ENCODE results near the gene PIK3R1.

The PIK3R1 gene

DNA sequence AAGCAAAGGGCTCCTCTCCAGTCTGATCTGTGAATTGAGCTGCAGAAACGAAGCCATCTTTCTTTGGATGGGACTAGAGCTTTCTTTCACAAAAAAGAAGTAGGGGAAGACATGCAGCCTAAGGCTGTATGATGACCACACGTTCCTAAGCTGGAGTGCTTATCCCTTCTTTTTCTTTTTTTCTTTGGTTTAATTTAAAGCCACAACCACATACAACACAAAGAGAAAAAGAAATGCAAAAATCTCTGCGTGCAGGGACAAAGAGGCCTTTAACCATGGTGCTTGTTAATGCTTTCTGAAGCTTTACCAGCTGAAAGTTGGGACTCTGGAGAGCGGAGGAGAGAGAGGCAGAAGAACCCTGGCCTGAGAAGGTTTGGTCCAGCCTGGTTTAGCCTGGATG is 82.1 kb downstream of the PIK3R1 start:
- no peak for DNase-seq (ENCODE audit: low spot score)
- TF ChIP-seq, protein P1, sequence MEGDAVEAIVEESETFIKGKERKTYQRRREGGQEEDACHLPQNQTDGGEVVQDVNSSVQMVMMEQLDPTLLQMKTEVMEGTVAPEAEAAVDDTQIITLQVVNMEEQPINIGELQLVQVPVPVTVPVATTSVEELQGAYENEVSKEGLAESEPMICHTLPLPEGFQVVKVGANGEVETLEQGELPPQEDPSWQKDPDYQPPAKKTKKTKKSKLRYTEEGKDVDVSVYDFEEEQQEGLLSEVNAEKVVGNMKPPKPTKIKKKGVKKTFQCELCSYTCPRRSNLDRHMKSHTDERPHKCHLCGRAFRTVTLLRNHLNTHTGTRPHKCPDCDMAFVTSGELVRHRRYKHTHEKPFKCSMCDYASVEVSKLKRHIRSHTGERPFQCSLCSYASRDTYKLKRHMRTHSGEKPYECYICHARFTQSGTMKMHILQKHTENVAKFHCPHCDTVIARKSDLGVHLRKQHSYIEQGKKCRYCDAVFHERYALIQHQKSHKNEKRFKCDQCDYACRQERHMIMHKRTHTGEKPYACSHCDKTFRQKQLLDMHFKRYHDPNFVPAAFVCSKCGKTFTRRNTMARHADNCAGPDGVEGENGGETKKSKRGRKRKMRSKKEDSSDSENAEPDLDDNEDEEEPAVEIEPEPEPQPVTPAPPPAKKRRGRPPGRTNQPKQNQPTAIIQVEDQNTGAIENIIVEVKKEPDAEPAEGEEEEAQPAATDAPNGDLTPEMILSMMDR (IDR thresholded peaks at IDR 0.05; ENCODE audit: extremely low read depth, insufficient read depth, missing control alignments), result no peak
- in situ Hi-C loops (cut with MboI; ENCODE audit: low pct_unique_long_range_greater_than_20kb, low sequenced_read_pairs, unreplicated experiment), result loop anchor here (25.0 kb wide), 1 partner anchor 415 kb away; no protein-coding TSS in a partner anchor

DNA sequence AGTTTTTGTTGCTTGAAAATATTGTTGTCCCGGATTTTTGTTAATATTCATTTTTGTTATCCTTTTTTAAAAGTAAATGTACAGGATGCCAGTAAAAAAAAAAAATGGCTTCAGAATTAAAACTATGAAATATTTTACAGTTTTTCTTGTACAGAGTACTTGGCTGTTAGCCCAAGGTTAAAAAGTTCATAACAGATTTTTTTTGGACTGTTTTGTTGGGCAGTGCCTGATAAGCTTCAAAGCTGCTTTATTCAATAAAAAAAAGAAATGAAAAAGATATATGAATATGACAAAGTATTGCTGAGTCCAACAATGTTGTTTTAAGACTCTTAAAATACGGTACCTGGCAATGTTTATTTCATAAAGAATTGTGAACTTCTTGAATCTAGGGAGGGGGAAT is 82.9 kb downstream of the PIK3R1 start:
- in situ Hi-C loops (cut with MboI; ENCODE audit: low pct_unique_long_range_greater_than_20kb, low sequenced_read_pairs, unreplicated experiment), result loop anchor here (25.0 kb wide), 1 partner anchor 414 kb away; no protein-coding TSS in a partner anchor
- TF ChIP-seq, protein P1 (IDR thresholded peaks at IDR 0.05; ENCODE audit: extremely low read depth, insufficient read depth, missing control alignments), result no peak
- DNase-seq (ENCODE audit: low spot score), result no peak

DNA sequence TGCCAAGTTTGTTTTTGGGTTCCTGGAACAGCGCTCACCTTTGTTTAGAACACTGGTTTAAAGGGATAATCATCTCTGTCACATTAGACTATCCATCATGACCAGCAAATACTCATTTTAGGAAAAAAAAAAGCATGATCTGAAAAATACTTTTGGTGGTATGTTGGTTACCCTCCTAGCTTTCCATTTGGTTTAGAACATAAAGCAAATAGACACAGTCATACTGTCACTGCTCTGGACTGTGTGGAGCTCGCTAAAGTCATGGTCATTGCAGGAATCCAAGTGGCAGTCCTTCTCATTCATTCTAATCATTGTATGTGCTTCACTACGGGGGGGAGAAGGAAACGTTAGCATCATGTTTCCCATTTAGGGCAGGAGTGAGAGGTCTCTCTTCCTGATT is 83.5 kb downstream of the PIK3R1 start:
- TF ChIP-seq, protein P1 (IDR thresholded peaks at IDR 0.05; ENCODE audit: extremely low read depth, insufficient read depth, missing control alignments), result no peak

DNA sequence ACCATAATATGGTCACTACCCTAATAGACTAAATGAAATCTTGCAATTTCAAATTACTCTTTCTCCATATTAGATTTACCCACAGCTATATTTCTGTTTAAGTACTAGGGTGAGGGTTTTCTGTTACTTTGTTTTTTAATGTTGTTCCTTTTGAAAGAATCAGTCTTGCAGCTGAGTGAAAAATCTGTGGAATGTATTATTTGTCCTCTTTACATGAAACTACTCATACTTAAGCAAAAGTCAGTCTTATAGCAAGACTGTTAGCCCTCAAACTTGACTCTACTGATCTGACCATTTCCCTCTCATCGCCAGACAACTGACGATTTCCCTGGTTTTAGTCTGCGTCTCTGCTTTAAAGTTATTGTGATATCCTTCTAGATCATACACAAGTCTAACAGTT is 84.0 kb downstream of the PIK3R1 start:
- in situ Hi-C loops (cut with MboI; ENCODE audit: low pct_unique_long_range_greater_than_20kb, low sequenced_read_pairs, unreplicated experiment), result loop anchor here (25.0 kb wide), 1 partner anchor 413 kb away; no protein-coding TSS in a partner anchor
- no peak for DNase-seq (ENCODE audit: low spot score)
- TF ChIP-seq, protein P1 (IDR thresholded peaks at IDR 0.05; ENCODE audit: extremely low read depth, insufficient read depth, missing control alignments), result no peak

More for the DNA sequence above, 83.5 kb downstream of the PIK3R1 start:
- DNase-seq (ENCODE audit: low spot score), result no peak
- in situ Hi-C loops (cut with MboI; ENCODE audit: low pct_unique_long_range_greater_than_20kb, low sequenced_read_pairs, unreplicated experiment), result loop anchor here (25.0 kb wide), 1 partner anchor 413 kb away; no protein-coding TSS in a partner anchor

DNA sequence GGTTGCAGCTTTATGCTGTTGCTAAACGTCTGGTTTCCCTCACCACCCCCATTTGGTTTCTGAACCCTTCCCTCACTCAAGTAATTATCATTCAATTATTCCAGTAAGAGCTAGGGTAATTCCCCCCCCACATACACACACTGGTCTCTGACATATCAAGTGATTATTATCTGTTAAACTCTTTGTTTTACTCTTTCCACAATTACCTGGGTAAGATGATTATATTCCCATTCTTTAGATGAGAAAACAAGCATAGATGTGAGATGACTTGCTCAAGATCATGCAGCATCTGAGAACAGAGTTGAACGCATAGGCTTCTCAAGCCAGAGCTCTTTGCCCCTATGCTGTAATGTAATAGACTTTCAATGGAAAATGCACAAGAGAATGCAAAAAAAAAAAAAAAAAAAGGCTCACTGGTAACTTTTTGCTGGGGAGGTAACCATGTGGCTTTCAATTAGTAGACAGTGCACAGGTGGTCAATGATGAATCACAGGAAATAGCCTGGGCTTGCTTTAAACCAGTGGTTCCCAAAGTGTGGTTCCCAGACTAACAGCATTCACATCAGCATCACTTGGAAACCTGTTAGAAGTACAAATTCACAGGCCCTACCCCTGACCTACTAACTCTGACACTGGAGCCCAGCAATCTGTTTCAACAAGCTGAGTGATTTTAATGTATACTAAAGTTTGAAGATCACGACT is 87.6 kb downstream of the PIK3R1 start:
- DNase-seq (ENCODE audit: low spot score), result no peak
- in situ Hi-C loops (cut with MboI; ENCODE audit: low pct_unique_long_range_greater_than_20kb, low sequenced_read_pairs, unreplicated experiment), result no loop called here
- TF ChIP-seq, protein P1 (IDR thresholded peaks at IDR 0.05; ENCODE audit: extremely low read depth, insufficient read depth, missing control alignments), result no peak

DNA sequence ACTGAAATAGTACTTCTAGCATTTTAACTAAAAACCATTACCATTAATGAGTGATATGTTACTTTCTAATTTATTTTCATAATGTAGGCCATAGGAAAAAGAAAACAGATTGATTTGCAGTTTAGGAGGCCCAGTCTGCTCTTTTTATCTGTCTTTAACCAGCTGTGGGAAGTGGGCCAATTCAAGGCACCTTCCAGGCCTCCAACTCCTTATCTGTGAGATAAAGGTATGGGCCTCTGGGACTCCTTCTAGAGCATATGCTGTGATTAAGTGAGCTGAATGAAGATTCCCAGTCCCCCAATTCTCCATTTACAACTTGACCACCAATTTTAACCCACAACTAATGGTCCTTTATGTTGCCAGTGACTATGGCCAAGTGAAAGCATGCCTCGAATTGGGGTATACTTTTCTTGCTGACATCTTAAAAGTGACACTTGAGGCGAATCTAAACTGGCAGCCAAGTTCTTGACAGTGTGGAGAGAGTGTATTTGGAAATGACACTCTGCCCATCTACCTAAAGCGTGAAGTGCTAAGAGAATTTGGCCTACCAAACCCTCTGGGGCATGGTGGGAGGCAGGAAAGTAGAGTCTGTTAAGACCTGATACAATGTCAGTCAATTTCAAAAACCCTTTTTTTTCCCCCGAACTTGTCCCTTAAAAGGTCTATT is 88.3 kb downstream of the PIK3R1 start:
- no peak for DNase-seq (ENCODE audit: low spot score)
- TF ChIP-seq, protein P1 (IDR thresholded peaks at IDR 0.05; ENCODE audit: extremely low read depth, insufficient read depth, missing control alignments), result no peak
- in situ Hi-C loops (cut with MboI; ENCODE audit: low pct_unique_long_range_greater_than_20kb, low sequenced_read_pairs, unreplicated experiment), result no loop called here
